NK-92 (cell line): ENCODE data around the gene MORF4L2.

Experiments
- DNase-seq: peaks from one replicate; lab custom pipeline; 2025; ENCODE audit not compliant: unreplicated experiment; lab: John Stamatoyannopoulos, UW

The MORF4L2 gene

DNA sequence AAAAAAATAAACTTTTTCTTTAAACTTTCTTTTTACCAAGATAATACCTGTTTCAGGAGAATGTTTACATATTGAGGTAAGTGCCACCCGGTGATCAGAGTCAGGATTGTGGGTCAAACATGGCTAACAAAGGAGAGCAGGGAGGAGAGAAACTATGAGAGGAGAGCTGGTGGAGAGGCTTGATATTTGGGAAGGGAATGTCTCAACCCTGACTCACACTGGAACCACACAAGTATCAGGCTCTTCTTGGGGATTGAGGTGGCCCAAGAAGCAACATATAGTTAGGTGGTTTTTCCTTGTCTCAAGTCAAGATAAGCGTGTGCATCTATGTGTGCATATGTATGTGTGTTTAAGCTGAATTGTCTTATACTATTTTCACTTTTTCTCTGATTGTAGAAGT lies 51.1 kb downstream of the MORF4L2 start:
- no peak for DNase-seq

DNA sequence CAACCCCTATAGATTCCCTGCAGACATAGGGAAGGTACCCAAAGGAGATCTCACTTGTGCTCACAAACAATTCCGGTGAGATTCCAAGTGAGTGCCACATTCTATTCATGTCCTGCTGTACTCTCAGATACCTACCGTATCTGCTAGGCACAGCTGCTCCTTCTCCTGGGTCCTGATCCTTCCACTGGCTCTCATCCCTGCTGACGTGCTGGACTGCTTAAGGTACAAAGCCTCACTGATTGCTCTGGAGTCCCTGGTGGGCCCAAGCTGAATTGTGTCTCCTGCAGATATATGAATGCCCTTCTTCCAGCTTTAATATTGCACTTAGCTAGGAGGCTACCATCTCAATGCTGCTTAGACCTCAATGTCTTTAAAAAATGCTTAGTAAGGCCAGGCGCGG lies 55.4 kb downstream of the MORF4L2 start:
- DNase-seq, result no peak

GRCh38 chrX:103630171-103630511 lies 56.4 kb downstream of the MORF4L2 start:
- DNase-seq, result no peak

DNA sequence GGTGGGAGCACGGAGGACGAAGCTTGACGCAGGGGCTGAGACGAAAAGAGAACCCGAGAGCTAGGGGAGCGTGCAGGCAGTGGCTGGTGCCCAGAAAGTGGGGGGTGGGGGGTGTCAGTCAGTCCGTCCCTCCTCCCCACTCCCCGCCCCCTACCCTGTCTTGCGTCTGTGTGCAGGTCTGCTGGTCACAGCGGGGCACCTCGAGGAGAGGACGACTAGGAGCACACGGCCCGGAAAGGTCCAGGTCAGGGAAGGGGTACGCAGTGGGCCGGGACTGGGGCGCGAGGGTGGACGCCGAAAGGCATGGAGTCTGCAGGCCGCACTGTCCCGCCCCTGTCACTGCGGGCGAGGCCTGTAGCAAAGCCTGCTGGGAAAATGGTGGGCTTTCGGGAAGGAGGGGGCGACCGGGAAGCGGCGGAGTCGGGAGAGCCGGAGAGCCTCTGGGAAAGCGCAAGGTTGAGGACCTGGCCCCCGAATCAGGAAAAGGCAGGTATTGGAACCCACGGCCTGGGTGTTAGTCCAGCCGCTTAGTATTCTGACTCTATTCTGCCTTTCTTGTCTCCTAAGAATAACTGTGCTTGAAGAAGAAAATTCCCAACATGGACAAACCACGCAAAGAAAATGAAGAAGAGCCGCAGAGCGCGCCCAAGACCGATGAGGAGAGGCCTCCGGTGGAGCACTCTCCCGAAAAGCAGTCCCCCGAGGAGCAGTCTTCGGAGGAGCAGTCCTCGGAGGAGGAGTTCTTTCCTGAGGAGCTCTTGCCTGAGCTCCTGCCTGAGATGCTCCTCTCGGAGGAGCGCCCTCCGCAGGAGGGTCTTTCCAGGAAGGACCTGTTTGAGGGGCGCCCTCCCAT lies 57.0 kb downstream of the MORF4L2 start:
- DNase-seq, result no peak

GRCh38 chrX:103628386-103629317 lies 57.8 kb downstream of the MORF4L2 start, which contains the start of gene TCEAL1:
TSS of gene TCEAL1 (plus strand) at chrX:103628975. CDS start at chrX:103629917, 942 bp downstream.
- no peak for DNase-seq

GRCh38 chrX:103626855-103627254 lies 59.6 kb downstream of the MORF4L2 start:
- no peak for DNase-seq
